Measurements from ENCODE around the gene ZNF275.

DNA sequence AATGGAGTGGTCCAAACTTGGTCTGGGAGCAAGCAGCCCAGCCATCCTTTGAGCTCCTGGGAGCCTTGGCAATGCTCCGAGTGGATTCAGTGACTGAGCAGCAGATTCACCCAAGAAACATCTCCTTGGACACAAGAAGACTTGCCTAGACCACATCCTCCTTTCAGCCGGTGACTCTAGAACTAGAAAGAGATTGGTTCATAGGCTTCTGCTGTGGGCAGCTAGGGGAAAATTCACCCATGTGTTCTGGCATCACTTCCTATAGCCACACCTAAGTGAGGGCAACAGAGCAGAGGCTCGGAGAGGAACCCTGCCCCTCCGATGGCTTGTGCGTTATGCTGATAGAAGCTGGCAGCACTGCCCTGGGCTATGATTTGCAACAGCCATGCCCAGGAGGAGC is 16.0 kb downstream of the ZNF275 start:
- TF ChIP-seq CTCF (IDR thresholded peaks at IDR 0.05) (no peak), POLR2A (IDR thresholded peaks at IDR 0.05) (no peak)

Measured in breast epithelium (tissue), 3 donors.